Measurements from ENCODE around the gene DDX21. TPM values are rescaled to one million over a fixed set of nuclear protein-coding genes. Genes with fewer than 3 reads are reported as not detected.

The DDX21 gene
- total RNA-seq, 1 donor from 2014 or later = 73.0 TPM

- peak; percentile 99 for DNase-seq
Observed at GRCh38 chr10:68988530-68989316, 32.8 kb downstream of the DDX21 start, which contains the start of gene KIFBP. Gene KIFBP, plus strand, starts transcription at chr10:68988803. Its CDS starts 30 bp downstream, at chr10:68988833.

- peak; percentile 41 for DNase-seq
Observed at GRCh38 chr10:68989317-68989990, 33.5 kb downstream of the DDX21 start.

GRCh38 chr10:68992636-68993440 is 36.9 kb downstream of the DDX21 start:
- peak; percentile 20 for DNase-seq

GRCh38 chr10:68997211-68997610 is 41.2 kb downstream of the DDX21 start:
- DNase-seq = no peak

- DNase-seq = peak; percentile 73
Observed at GRCh38 chr10:69004821-69005220, 48.9 kb downstream of the DDX21 start.

GRCh38 chr10:69005704-69006485 is 49.9 kb downstream of the DDX21 start:
- no peak for DNase-seq

- DNase-seq = peak; percentile 38
Observed at GRCh38 chr10:69007260-69007659, 51.3 kb downstream of the DDX21 start.

- no peak for DNase-seq
Observed at GRCh38 chr10:69009360-69009759, 53.4 kb downstream of the DDX21 start.

GRCh38 chr10:69010151-69010640 is 54.2 kb downstream of the DDX21 start:
- DNase-seq = no peak

GRCh38 chr10:69012778-69013177 is 56.8 kb downstream of the DDX21 start:
- DNase-seq = peak; percentile 86

- peak; percentile 82 for DNase-seq
Observed at GRCh38 chr10:69014171-69014570, 58.2 kb downstream of the DDX21 start.

GRCh38 chr10:69018613-69019012 is 62.6 kb downstream of the DDX21 start:
- no peak for DNase-seq

GRCh38 chr10:69022611-69023010 is 66.6 kb downstream of the DDX21 start:
- no peak for DNase-seq

GRCh38 chr10:69025370-69025896 is 69.5 kb downstream of the DDX21 start:
- no peak for DNase-seq

GRCh38 chr10:69033256-69033655 is 77.3 kb downstream of the DDX21 start:
- DNase-seq = no peak

Other genes starting within 250 kb of the DDX21 start
- gene CCAR1, start 234.9 kb upstream of the DDX21 start, total RNA-seq = 37.9 and 50.6 TPM in 2 replicates
- 0.33 and 0.34 TPM in 2 replicates for gene STOX1, start 128.6 kb upstream of the DDX21 start, total RNA-seq
- 46.6 and 49.0 TPM in 2 replicates for gene DDX50, start 54.9 kb upstream of the DDX21 start, total RNA-seq
- 41.9 and 55.2 TPM in 2 replicates for gene KIFBP, start 32.6 kb downstream of the DDX21 start, total RNA-seq
- 495 and 622 TPM in 2 replicates for gene SRGN, start 131.9 kb downstream of the DDX21 start, total RNA-seq
- 34.5 and 56.8 TPM in 2 replicates for gene VPS26A, start 168.0 kb downstream of the DDX21 start, total RNA-seq
- gene SUPV3L1, start 224.1 kb downstream of the DDX21 start, total RNA-seq = 18.4 and 27.1 TPM in 2 replicates

All from dermis blood vessel endothelial cell (primary cell).